NK-92 (cell line): ENCODE measurements around the gene SLC6A8.
"Not testable (repeated sequence)": the region's sequence is repeated elsewhere in the genome, so short reads cannot be mapped to it uniquely, and the experiment has no call there.

ENCODE experiments used
- DNase-seq: peaks from one replicate; lab custom pipeline; 2025; ENCODE audit not compliant: unreplicated experiment; lab: John Stamatoyannopoulos, UW

The SLC6A8 gene

DNA sequence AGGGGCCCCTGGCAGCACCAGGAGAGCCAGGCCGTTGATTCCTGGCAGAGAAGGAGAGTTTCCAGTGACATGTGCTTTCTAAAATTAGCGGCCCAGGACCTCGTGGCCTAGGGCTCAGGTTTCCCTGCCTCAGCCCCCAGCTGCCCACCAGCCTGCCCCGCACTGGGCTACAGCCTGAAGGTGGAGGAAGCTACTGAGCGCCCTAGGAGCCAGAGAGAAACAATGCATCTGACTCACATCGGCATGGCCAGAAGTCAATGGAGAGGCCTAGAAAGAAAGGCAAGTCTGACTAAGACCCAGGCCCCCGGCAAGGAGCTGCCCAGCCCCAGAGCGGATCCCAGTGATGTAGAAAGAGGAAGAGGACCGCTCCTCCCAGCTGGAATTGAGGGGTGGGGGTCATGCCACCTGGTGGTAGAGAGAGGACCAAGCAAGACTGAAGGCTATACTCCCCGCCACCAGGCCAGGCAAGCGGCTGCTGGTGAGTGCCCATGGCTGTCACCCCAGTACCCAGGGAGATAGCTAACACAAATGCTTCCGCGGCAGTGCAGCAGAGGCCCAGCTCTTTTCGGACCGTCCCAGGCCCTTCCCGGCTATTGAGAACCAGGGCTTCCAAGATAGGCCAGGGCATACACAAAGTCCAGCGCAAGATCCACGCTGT lies 17.8 kb downstream of the SLC6A8 start:
- DNase-seq, result not testable (repeated sequence)

DNA sequence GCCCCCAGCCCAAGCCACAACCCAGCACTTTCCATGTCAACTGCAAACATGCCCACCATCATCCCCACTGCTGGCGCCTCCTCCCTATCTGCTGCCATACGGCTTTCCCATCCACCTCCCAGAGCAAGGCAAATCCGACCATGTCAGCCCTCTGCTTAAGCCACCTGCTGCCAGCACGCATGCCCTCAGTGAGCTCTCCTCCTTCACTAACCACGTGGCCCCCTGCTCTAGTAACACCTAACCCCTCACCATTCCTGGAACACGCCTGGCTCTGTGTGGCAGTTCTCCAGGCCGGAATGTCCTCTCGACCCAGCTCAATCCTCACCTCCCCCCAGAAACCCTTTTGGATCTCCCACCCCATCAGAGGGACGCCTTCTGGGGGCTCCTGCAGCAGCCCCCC lies 19.1 kb downstream of the SLC6A8 start:
- DNase-seq, result no peak

DNA sequence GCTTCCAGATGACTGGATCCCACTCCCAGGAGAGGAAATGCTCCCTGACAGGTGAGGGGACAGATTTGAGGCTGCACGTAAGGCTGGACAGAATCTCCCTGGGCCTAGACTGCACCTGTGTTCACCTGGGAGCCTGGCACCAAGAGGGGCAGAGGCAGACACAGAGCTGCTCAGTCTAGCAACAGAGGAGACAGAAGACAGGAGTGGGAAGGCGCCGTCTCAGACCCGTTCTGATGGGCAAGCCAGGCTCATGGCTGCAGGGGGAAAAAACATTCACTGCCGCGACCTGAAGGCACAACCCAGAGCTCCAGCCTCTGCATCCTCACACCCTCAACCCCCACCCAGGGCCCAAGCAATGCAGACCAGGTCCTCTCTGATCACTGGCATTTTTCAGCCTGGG lies 19.7 kb downstream of the SLC6A8 start:
- DNase-seq, result no peak

DNA sequence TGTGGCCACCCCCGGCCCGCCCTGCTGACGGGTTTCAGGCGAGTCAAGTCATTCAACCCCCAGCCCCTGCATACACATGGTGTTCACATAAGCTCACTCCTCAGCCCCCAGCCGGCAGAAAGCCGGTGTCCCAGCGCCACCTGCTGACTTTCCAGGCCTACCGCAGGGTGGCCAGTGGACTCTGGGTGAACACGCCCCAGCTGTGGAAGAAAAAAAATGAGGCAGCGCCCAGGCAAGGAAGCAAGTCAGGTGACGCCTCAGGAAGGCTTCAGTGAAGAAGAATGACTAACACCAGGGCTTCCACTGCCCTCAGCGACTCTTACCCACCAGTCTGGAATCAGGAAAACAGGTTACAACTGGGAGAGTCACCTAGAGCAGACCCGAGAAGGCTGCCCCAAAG lies 20.7 kb downstream of the SLC6A8 start:
- no peak for DNase-seq

DNA sequence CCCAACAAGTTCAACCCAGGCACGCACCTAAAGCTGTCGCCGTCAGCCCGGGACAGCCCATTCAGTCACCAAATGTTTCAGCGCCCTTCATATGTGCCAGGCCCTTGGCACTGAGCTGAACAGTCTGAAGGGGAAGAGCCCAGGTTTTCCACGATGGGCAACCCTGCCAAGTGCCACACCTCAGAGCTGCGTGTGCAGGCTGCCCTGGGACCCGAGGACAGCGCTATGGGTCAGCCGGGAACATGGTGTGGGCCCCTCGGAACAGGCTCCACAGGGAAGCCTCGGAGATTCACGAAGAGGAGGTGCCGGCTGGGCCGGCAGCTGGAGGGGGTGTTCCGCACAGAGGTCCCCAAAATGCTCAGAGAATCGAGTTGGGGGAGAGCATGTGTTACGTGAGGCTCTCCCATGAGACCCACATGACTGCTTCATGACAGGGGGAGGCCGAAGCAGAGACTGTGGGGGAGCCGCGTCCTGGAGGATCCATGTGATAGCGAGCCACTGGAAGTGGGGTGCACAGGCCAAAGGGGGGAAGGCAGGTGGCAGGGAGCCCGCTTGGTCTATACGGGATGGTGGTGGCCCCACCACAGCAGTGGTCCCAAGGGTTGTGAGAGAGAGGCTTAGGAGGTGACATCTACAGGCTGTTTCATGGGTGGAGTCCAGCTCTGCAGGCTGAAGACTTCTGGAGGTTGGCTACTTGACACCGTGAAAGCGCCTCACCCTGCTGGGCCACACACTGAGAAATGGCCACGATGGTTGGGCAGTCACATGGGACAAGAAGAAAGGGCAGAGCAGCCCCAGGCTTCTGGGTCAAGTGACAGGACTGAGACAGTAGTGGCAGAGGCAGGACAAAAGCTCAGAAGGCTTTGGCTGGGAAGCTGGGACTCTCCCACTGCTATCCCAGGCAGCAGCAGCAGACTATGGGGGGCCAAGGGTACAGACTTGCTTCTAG lies 22.3 kb downstream of the SLC6A8 start:
- no peak for DNase-seq

DNA sequence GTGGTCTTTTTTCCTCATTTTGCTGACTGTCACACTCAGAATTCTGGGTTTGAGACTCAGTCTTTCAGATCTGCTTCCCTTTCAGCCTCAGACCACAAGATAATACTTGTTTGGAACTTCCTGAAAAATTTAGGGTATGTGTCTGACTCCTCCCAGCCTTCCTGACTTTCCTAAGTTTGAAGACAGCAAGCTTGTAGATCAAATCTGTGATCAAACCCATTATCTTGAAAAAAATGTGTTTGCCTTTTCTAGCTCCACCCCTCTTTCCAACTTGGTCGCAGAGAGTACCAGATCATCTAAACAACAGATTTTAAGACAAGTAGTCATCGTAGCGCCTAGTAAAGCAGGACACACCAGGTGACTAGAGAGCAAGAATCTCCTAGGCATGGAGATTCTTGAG lies 26.5 kb downstream of the SLC6A8 start:
- no peak for DNase-seq

DNA sequence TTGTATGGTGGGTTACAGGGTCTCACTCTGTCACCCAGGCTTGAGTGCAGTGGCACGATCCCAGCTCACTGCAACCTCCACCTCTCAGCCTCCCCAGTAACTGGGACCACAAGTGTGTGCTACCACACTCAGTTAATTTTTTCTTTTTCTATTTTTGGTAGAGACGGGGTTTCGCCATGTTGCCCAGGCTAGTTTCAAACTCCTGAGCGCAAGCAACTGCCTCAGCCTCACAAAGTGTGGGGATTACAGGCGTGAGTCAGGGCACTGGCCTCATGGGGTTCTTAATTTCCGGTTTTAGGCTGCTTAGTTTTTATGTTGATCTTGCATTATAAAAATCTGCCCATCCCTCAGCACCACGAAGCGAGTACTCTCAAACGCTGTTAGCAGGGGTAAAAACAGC lies 29.7 kb downstream of the SLC6A8 start:
- no peak for DNase-seq

DNA sequence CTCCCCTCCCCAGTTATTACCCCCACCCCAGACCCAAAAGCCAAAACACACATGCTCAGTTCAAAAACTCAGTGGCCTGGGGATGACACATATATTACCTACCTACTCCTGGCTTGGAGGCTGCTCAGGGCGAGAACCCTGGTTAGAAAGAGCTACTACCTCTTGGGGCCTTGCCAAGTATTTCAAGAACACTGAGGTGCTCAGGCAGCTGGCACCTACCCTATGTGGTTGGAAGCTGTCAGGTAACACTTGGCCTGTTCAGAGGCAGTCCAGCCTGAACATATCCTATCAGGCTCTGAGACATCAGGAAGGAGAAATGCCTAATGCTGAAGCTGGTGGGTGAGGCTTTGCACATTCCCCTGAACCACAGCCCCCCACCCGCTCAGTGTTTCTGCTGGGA lies 31.5 kb downstream of the SLC6A8 start:
- no peak for DNase-seq

DNA sequence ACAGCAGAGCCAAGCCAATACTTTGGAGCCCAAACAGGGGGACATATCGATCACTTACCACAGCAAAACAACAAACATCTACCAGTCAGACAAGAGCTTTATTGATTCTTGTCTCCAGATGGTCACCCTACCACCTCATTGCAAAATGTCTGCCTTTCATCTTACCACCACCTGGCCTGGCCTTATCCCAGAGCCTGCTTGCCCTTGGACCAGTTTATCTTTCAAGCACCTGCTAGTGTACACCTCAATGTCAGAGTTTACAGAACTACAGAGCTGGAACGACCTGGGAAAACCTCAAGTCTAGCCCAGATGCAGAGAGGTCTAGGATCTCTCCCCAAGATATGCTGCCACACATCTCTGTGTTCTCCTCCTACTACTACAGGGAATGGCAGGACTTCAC lies 32.0 kb downstream of the SLC6A8 start:
- no peak for DNase-seq

DNA sequence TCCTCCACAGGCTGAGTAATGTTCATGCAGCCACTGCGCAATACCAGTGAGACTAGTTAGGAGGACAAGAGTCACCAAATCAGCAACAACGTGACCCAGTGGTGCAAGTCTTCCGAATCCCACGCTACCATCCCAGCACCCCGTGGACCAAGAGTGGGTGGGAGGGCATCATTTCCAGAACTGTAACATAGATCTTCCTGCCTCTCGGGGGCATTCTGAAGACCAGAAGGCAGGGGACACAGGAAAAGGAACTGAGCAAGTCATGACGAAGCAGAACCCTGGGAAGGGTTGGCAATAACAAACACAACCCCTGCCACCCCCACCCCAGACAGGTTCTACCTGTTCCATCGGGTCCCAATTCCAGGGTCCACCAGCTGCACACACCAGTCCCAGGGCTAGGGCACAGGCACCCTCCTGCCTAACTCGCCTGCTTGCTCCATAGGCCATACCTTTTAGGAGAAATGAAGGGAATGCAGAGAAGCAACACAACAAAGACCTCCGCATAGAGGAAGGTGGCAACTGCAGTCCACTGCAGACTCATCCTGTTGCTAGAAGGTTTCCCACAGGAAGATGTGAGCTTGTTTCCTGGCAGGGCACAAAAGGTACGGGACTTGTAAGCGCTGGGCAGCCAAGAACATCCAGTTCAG lies 35.1 kb downstream of the SLC6A8 start:
- DNase-seq, result no peak

DNA sequence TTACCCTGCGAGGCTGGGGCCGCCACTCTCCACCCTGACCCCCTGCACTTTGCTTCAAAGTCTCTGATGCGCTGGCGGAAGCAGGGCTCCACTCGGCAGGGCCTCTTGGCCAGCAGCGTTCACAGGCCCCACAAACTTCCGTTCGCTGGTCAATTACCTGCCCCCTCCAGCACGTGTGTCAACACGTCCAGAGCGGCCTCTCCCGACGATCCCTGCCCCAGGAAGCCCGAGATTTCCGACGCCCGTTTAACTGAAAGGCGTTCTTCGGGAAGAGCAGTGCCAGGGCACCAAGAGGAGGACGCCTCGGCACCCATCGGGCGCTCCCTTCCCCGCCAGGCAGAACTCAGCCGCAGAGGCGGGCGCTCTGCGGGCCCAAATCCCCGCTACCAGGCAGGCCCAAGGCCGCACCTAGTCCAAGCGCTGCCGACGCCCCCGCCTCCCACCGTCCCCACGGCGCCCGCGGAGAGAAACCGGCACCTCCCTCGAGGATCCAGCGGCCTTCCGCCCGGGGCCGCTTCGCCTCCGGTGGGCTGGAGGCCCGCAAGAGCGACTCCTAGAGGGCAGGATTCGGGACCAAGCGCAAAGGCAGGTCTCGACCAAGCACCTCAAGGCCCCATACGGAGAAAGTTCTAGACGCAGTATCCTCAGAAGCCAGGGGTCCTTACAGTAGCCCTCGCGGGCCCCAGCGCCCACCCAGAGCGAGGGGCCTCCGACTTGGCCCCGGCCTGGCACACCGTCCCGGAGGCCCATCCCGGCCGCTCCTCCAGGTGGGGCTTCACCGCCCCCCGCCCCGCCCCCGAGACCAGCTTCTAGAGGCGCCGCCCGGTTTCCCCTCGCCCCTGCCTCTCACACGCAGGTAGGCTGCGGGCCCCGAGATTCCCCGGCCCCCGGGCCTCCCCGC lies 35.9 kb downstream of the SLC6A8 start:
- DNase-seq, result no peak

DNA sequence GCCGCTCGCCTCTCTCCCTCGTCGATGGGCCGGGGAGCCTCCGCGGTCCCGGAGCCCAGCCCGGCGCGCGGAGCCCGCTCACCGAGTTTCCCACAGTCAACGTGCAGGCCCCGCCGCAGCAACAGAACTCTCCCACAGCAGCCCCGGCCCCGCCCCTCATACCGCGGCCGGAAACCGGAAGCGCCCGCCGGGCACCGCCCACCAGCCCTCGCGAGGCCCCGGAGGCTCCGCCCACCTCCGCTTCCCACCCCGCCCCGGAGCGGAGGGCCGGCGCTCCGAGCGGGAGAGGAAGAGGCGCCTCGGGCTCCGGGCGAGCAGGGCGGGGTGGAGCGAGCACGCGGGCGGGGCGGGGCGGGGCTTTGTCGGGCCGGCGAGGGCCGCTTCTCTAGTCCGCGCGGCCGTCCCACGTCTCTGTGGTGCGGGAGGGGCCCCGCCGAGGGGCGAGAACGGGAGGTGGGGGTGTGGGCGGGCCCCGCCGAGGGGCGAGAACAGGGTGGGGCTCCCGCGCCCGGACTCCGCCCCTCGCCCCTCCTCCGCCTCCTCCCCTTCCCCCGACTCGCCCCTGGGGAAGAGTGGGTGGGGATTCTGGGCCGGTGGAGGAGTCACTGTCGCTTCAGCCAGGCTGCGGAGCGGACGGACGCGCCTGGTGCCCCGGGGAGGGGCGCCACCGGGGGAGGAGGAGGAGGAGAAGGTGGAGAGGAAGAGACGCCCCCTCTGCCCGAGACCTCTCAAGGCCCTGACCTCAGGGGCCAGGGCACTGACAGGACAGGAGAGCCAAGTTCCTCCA lies 36.7 kb downstream of the SLC6A8 start, which contains the start of the genes ABCD1 and BCAP31:
ABCD1 (plus strand) TSS at position 605 of the 787 bp plus-strand sequence. CDS start 411 bp downstream, outside the sequence.
BCAP31 (minus strand) TSS at position 136 of the 787 bp plus-strand sequence. CDS start 1,143 bp downstream, outside the sequence.
- DNase-seq, result peak; percentile 46

DNA sequence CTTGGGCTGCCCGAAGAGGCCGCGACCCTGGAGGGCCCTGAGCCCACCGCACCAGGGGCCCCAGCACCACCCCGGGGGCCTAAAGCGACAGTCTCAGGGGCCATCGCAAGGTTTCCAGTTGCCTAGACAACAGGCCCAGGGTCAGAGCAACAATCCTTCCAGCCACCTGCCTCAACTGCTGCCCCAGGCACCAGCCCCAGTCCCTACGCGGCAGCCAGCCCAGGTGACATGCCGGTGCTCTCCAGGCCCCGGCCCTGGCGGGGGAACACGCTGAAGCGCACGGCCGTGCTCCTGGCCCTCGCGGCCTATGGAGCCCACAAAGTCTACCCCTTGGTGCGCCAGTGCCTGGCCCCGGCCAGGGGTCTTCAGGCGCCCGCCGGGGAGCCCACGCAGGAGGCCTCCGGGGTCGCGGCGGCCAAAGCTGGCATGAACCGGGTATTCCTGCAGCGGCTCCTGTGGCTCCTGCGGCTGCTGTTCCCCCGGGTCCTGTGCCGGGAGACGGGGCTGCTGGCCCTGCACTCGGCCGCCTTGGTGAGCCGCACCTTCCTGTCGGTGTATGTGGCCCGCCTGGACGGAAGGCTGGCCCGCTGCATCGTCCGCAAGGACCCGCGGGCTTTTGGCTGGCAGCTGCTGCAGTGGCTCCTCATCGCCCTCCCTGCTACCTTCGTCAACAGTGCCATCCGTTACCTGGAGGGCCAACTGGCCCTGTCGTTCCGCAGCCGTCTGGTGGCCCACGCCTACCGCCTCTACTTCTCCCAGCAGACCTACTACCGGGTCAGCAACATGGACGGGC lies 37.5 kb downstream of the SLC6A8 start:
- DNase-seq, result no peak

DNA sequence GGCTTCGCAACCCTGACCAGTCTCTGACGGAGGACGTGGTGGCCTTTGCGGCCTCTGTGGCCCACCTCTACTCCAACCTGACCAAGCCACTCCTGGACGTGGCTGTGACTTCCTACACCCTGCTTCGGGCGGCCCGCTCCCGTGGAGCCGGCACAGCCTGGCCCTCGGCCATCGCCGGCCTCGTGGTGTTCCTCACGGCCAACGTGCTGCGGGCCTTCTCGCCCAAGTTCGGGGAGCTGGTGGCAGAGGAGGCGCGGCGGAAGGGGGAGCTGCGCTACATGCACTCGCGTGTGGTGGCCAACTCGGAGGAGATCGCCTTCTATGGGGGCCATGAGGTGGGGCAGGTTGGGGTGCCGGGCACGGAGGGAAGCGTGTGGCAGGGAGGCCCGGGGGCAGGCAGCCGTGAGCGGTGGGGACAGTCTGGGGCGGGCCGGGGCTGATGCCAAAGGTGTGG lies 38.1 kb downstream of the SLC6A8 start:
- DNase-seq, result no peak

DNA sequence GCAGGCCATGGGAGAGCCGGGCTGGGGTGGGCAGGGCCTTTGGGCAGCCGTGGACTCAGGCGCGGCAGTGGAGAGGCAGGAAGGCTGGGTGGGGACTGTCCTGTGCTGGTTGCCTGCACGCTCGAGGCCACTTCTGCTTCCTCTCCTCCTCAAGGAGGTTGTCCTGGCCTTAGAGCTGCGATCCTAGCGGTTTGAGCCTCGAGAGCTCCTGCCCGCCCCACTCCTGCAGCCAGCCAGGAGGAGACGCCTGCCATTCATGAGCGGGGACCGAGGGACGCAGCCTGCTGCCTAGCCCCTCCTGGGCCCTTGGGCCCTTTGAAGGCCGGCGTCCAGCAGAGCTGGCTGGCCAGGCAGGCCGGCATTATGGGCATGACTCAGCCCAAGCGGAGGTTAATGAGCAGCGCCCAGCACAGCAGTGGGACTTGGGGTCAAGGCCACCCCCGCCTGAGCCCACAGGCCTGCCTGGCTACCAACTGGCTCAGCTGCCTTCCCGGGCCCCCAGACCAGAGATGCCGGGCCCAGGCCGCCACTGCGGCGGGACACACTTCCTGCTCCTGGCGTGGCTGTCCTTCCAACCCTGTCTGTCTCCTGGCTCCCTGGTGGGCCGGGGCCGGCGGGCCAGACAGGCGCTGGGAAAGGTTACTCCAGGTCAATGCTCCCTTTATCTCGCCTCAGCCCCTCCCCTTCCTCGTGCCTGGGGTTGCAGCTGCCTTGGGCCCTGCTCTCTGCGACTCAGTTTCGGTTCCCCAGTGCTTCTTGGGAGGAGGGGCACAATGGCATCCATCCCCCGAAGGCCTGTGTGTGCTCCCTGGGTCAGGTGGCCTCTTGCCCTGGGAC lies 38.8 kb downstream of the SLC6A8 start:
- no peak for DNase-seq

DNA sequence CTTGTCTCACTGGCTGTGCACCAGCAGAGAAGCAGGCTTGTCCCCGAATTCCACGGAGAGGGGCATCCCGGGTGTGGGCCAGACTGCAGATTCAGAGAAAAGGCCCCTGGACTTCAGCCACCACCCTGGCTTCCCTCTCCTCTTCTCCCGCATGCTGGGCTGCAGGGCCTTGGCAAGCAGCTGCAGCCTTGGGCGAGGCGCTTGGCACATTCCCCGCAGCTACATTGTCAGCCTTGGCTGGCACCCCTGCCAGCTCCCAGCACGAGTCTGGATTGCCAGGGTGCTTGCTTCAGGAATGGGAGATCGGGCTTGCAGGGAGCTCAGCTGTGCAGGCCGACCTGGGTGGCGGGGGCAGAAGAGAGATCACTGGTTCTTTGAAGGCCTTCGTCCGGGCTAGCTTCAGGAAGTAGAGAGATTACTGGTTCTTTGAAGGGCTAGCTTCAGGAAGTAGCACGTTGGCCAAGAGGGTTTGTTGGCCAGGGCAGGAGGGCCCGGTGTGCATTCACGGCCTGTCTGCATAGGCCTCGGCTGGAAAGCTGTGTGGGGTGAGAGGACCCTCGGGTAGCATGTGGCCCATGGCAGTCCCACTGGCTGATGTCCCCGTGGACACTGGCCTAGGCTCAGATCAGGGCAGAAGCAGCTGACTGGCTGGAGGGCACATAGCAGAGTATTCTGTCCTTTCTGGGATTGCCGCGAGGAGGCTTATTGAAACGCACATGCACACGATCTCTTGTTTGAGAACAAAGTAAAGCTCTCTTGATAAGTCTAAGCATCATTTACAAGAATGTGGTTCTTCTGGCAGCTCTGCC lies 39.6 kb downstream of the SLC6A8 start:
- no peak for DNase-seq

DNA sequence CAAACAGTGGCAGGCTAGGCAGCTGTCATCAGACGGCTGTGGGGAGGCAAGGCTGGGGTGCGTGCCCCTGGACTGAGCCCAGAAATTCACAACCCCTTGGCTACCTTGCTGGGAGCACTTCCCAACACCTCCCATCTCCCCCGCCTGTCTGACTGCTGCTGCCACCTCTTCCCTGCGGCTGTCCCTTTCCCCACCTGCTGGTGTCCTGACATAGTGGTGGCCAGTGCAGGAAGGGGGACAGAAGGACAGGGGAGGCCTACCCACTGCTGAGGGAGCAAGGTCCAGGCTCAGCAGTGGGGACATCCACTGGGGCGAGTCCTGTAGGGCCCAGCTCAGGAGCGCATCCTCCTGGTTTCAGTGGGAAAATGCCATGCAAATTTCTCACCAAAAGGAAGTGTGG lies 40.4 kb downstream of the SLC6A8 start:
- no peak for DNase-seq
